Measurements from ENCODE around the gene PDX1.

PDX1 gene

GRCh38 chr13:27967203-27967735 lies 47.5 kb downstream of the PDX1 start:
- H2AFZ ChIP-seq (ENCODE audit: low read length) = no peak overlapping the region
- peaks cover 0 to 2% of the 10 kb centered on the region in 2 donors for H3K9me3 ChIP-seq (replicated peaks in 1 of 2; ENCODE audit: control insufficient read depth in 2 of 2, insufficient read depth in 1 of 2, low read depth in 1 of 2, low read length in 2 of 2)
- peaks cover 6 to 19% of the 10 kb centered on the region in 2 donors for H3K4me1 ChIP-seq (ENCODE audit: control insufficient read depth in 2 of 2, insufficient read depth in 1 of 2, low read depth in 1 of 2, low read length in 2 of 2)
- H3K4ac ChIP-seq (ENCODE audit: low read length) = no peak overlapping the region
- H3K23ac ChIP-seq (ENCODE audit: low read depth, low read length, poor library complexity) = peak overlapping the region; percentile 77
- peak overlapping the region; percentile 1 for H2BK15ac ChIP-seq (ENCODE audit: low read length)
- no peak overlapping the region for H2BK120ac ChIP-seq (ENCODE audit: low read depth, low read length)
- H3K4me3 ChIP-seq (ENCODE audit: low read length in 2 of 2) = no peak overlapping the region
- no peak overlapping the region for H2BK12ac ChIP-seq (ENCODE audit: low read length)
- DNase-seq (ENCODE audit: low spot score) = no peak
- H3K14ac ChIP-seq (ENCODE audit: low read length) = no peak overlapping the region
- H4K91ac ChIP-seq (ENCODE audit: low read depth, low read length, poor library complexity) = no peak overlapping the region
- no peak overlapping the region for H2BK5ac ChIP-seq (ENCODE audit: low read length)
- H3K4me2 ChIP-seq (ENCODE audit: insufficient read depth, low read length, poor library complexity, severe bottlenecking) = no peak overlapping the region
- H3K79me1 ChIP-seq (ENCODE audit: low read depth, low read length) = peaks cover under 1% of the 10 kb centered on the region
- H3K36me3 ChIP-seq (replicated peaks in 1 of 2; ENCODE audit: control insufficient read depth in 2 of 2, insufficient read depth in 2 of 2, low read length in 2 of 2) = no peaks in the 10 kb centered on the region
- WGBS, 2 donors (ENCODE audit: extremely low coverage in 2 of 2, insufficient read length in 2 of 2, insufficient replicate concordance in 1 of 2) = no CpG with 5 or more reads among the region's 18 CpGs
- H3K18ac ChIP-seq (ENCODE audit: low read length) = no peak overlapping the region
- H2AK5ac ChIP-seq (ENCODE audit: low read depth, low read length) = no peak overlapping the region
- H3K27ac ChIP-seq (replicated peaks; ENCODE audit: low read length) = no peak overlapping the region
- H3K9ac ChIP-seq (ENCODE audit: low read depth, low read length, poor library complexity) = no peak overlapping the region
- H3K27me3 ChIP-seq (ENCODE audit: control insufficient read depth in 3 of 3, insufficient read depth in 3 of 3, low read depth in 1 of 3, low read length in 3 of 3) = peaks cover 66 to 100% (median 90%) of the 10 kb centered on the region in 3 experiments
- H4K8ac ChIP-seq (ENCODE audit: low read depth, low read length) = no peak overlapping the region

- Histone ChIP-seq H3K18ac (ENCODE audit: low read length) (peak overlapping the region; percentile 7), H2BK5ac (ENCODE audit: low read length) (no peak overlapping the region), H3K79me1 (ENCODE audit: low read depth, low read length) (peaks cover 1% of the 10 kb centered on the region), H2BK120ac (ENCODE audit: low read depth, low read length) (no peak overlapping the region), H3K27ac (replicated peaks; ENCODE audit: low read length) (no peak overlapping the region), H4K91ac (ENCODE audit: low read depth, low read length, poor library complexity) (no peak overlapping the region), H2AK5ac (ENCODE audit: low read depth, low read length) (peak overlapping the region; percentile 30), H4K8ac (ENCODE audit: low read depth, low read length) (no peak overlapping the region), H2BK15ac (ENCODE audit: low read length) (peak overlapping the region; percentile 1), H3K4me2 (ENCODE audit: insufficient read depth, low read length, poor library complexity, severe bottlenecking) (peak overlapping the region; percentile 69), H3K23ac (ENCODE audit: low read depth, low read length, poor library complexity) (peak overlapping the region; percentile 77), H3K14ac (ENCODE audit: low read length) (no peak overlapping the region), H3K27me3 (ENCODE audit: control insufficient read depth in 3 of 3, insufficient read depth in 3 of 3, low read depth in 1 of 3, low read length in 3 of 3) (peaks cover 66 to 100% (median 86%) of the 10 kb centered on the region in 3 experiments), H2AFZ (ENCODE audit: low read length) (no peak overlapping the region), H3K9me3 (replicated peaks in 1 of 2; ENCODE audit: control insufficient read depth in 2 of 2, insufficient read depth in 1 of 2, low read depth in 1 of 2, low read length in 2 of 2) (peaks cover 0 to 2% of the 10 kb centered on the region in 2 donors), H3K4me3 (ENCODE audit: low read length in 2 of 2) (no peak overlapping the region), H3K36me3 (replicated peaks in 1 of 2; ENCODE audit: control insufficient read depth in 2 of 2, insufficient read depth in 2 of 2, low read length in 2 of 2) (no peaks in the 10 kb centered on the region), H3K4ac (ENCODE audit: low read length) (no peak overlapping the region), H3K9ac (ENCODE audit: low read depth, low read length, poor library complexity) (peak overlapping the region; percentile 17), H2BK12ac (ENCODE audit: low read length) (no peak overlapping the region), H3K4me1 (ENCODE audit: control insufficient read depth in 2 of 2, insufficient read depth in 1 of 2, low read depth in 1 of 2, low read length in 2 of 2) (peaks cover 6 to 23% of the 10 kb centered on the region in 2 donors)
- WGBS, 2 donors (ENCODE audit: extremely low coverage in 2 of 2, insufficient read length in 2 of 2, insufficient replicate concordance in 1 of 2) = no CpG with 5 or more reads among the region's 33 CpGs
- DNase-seq (ENCODE audit: low spot score) = no peak
Observed at GRCh38 chr13:27967736-27968315, 48.0 kb downstream of the PDX1 start.

DNA sequence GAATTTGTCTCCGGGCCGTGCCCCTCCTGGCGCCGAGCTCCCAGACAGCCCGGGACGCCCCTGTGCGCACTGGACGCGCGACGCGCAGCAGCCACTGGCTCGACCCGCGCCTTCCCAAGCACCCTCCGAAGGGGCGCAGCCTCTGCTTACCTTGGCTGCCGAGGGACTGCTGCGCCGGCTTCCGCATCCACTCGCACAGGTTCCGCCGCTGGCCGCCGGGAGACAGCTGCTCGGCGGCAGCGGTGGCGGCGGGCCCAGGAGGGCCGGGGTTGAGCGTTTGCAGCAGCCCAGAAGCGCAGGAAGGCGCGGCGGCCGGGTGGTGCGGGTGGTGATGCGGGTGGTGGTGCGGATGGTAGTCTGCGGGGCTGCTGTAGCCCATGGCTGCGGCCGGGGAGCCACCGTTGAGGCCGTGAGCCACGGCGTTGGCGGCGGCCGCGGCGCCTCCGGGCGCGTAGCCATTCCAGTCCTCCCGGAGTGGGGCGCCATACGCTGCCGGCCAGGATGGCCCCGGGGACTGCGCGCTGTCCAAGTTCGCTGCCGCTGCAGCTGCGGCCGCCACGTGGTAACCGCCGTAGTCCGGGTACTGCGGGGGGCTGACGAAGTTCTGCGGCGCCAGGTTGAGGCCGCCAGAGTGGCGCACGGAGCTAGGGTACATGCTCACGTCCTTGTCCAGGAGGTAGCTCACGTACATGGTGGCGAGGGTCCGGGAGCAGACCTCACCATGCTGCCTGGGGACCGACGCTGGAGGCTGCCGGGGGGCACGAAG lies 48.7 kb downstream of the PDX1 start:
- Histone ChIP-seq H2AK5ac (ENCODE audit: low read depth, low read length) (no peak overlapping the region), H3K27ac (replicated peaks; ENCODE audit: low read length) (no peak overlapping the region), H3K4ac (ENCODE audit: low read length) (no peak overlapping the region), H2AFZ (ENCODE audit: low read length) (peak overlapping the region; percentile 61), H2BK5ac (ENCODE audit: low read length) (no peak overlapping the region), H3K14ac (ENCODE audit: low read length) (peak overlapping the region; percentile 50), H3K36me3 (replicated peaks in 1 of 2; ENCODE audit: control insufficient read depth in 2 of 2, insufficient read depth in 2 of 2, low read length in 2 of 2) (no peaks in the 10 kb centered on the region), H3K4me1 (ENCODE audit: control insufficient read depth in 2 of 2, insufficient read depth in 1 of 2, low read depth in 1 of 2, low read length in 2 of 2) (peaks cover 6 to 28% of the 10 kb centered on the region in 2 donors), H3K18ac (ENCODE audit: low read length) (peak overlapping the region; percentile 96), H3K4me3 (ENCODE audit: low read length in 2 of 2) (peak overlapping the region in 1 of 2 donors; percentile 72), H3K23ac (ENCODE audit: low read depth, low read length, poor library complexity) (peak overlapping the region; percentile 77), H3K9ac (ENCODE audit: low read depth, low read length, poor library complexity) (peak overlapping the region; percentile 39), H2BK120ac (ENCODE audit: low read depth, low read length) (no peak overlapping the region), H3K9me3 (replicated peaks in 1 of 2; ENCODE audit: control insufficient read depth in 2 of 2, insufficient read depth in 1 of 2, low read depth in 1 of 2, low read length in 2 of 2) (peaks cover 0 to 2% of the 10 kb centered on the region in 2 donors), H3K4me2 (ENCODE audit: insufficient read depth, low read length, poor library complexity, severe bottlenecking) (peak overlapping the region; percentile 69), H3K27me3 (ENCODE audit: control insufficient read depth in 3 of 3, insufficient read depth in 3 of 3, low read depth in 1 of 3, low read length in 3 of 3) (peaks cover 60 to 100% (median 82%) of the 10 kb centered on the region in 3 experiments), H2BK12ac (ENCODE audit: low read length) (peak overlapping the region; percentile 87), H4K8ac (ENCODE audit: low read depth, low read length) (peak overlapping the region; percentile 78), H4K91ac (ENCODE audit: low read depth, low read length, poor library complexity) (no peak overlapping the region), H2BK15ac (ENCODE audit: low read length) (peak overlapping the region; percentile 43), H3K79me1 (ENCODE audit: low read depth, low read length) (peaks cover 1% of the 10 kb centered on the region)
- no CpG with 5 or more reads among the region's 86 CpGs for WGBS, 2 donors (ENCODE audit: extremely low coverage in 2 of 2, insufficient read length in 2 of 2, insufficient replicate concordance in 1 of 2)
- DNase-seq (ENCODE audit: low spot score) = no peak
